HG03045 (cell line): ENCODE measurements around the gene DYNLT4.
"Not testable (repeated sequence)": the region's sequence is repeated elsewhere in the genome, so short reads cannot be mapped to it uniquely, and the experiment has no call there.

Source experiments
- ATAC-seq: cut with Tn5 transposase; IDR thresholded peaks from one replicate; pipeline ENCODE4 v1.9.1; 2021; ENCODE audit warnings: mild to moderate bottlenecking, moderate library complexity; ENCODE audit not compliant: unreplicated experiment

The DYNLT4 gene

GRCh38 chr1:44828841-44829440 is 21.8 kb upstream of the DYNLT4 start:
- ATAC-seq = no peak

- no peak for ATAC-seq
Measured at GRCh38 chr1:44828003-44828651, 21.0 kb upstream of the DYNLT4 start.

DNA sequence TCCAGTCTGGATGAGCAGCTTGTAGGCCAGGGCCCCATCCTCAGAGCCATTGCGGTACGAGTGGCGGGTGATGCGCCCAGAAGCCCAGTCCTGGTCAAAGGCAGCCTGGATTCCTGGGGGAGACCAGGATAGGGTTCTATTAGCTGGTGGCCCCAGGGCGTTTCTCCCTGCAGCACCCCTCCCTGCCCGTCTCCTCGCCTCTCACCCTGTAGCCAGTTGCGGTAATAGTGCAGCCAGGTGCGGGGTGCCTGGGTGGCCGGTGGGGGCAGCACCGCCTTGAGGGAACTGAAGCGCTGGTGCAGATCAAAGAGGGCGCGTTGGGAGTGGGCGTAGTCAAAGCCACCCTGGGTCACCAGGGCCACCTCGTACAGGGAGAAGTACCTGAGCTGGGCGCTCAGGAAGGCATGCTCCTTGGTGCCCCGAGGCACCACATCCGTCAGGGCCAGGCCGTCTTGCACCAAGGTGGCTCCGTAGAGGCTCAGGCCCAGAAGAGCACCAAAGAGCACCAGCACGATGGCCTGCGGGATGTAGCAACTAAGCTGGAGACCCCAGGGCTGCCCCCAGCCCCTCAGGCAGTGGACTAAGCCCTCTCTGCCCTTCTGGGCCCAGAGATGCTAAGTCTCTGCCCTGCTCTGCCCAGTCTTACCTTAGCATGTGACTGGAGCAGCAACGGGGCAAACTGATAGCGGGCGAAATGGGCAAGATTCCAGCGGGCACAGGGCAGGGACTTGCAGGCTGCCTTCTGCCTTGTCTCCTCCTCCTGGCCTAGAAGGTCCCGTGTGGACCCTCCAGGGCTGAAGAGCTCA is 20.2 kb upstream of the DYNLT4 start:
- ATAC-seq = no peak

GRCh38 chr1:44826375-44827196 is 19.4 kb upstream of the DYNLT4 start:
- no peak for ATAC-seq

DNA sequence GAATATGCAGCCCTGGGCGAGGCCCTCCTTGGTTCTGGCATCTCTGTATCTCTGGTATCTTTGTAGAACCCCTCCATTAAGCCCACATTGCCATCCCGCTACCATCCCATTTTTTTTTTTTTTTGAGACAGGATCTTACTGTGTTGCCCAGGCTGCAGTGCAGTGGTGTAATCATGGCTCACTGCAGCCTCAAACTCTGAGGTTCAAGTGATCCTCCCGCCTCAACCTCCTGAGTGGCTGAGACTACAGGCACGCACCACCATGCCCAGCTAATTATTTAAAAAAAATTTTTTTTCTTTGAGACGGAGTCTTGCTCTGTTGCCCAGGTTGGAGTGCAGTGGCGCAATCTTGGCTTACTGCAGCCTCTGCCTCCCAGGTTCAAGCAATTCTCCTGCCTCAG is 17.2 kb upstream of the DYNLT4 start:
- not testable (repeated sequence) for ATAC-seq

DNA sequence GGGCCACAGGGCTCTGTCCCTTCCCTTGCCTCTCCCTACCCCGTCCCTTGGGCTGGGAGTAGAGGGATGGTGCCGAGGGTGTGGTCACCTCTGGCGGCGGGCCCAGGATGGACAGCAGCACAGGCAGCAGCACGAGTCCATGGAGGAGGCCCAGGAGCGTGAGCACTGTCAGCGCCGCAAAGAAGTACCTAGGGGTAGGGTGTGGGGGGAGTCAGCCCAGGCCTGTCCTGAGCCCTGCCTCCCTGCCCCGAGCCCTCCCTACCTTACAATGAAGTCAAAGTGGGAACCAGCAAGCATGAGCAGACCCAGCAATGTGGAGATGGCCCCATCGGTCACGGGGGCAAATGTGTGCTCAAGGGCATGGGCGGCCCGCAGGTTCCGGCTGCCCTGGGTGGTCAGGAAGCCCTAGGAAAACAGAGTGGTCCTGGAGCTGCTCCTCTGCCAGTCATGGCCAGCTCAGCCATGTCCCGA is 15.9 kb upstream of the DYNLT4 start:
- ATAC-seq = no peak

GRCh38 chr1:44822131-44822701 is 15.1 kb upstream of the DYNLT4 start:
- ATAC-seq = no peak

DNA sequence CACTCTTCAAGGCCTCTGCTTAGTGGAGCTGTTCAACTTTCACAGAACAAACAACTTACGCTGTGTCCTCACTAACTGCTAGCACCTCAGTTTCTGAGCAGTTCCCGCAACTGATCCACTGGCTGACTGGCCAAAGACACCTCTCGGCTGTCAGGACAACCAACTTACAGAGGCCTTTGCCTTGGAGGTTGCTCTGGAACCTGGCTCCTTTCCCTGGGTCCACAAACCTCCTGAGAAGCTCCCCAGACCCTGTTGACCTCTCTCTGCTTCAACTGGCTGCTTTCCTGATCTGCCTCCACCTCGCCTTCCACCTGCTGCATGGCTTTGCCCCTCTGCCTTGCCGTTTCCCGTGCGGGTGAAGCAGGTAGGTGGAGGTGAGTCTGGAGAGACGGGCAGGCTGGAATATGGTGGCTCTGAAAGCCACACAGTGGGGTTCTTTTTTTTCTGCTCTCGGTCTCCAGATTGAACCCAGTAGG is 14.1 kb upstream of the DYNLT4 start:
- no peak for ATAC-seq

DNA sequence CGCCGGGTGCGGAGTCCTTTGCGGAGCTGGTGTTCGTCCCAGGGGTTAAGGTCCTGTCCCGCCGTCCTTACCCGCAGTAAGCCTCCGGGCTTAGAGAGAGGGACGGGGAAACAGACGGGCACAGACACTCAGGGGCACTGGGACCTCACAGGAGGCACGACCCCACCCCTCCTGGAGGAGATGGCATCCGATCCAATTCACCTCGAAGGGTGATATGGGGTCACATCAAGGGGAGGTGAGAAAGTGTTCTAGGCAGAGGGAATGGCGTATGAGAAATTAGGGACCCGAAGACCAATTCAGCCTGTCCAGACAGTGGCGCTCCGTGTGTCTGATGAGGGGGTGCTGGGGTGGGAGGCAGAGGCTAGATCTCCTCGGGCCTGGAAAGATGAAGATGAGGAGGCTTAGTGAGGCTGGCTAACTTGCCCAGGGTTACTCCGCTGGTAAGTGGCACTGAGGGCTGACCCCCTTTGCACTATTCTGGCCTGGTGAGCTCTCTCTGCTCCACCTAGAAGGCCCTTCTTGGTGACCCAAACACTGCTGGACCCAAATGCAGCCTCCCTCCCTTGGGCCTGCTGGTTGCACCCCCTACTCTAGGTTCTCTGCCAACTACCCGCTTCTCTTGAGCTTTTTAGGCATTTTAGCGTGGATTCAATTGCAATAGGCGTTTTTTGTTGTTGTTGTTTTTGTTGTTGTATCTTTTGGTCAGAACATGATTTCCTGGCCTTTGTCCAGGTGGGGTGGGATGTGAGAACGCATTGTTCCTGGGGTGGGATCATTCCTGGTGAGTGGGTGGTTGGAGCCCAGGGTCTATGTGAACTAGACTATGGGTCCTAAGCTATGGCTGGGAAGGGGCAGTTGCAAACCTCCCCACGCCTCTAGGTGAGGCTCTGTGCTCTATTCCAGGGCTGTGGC is 13.4 kb upstream of the DYNLT4 start:
- no peak for ATAC-seq

GRCh38 chr1:44819608-44820327 is 12.6 kb upstream of the DYNLT4 start:
- ATAC-seq = peak; percentile 76

DNA sequence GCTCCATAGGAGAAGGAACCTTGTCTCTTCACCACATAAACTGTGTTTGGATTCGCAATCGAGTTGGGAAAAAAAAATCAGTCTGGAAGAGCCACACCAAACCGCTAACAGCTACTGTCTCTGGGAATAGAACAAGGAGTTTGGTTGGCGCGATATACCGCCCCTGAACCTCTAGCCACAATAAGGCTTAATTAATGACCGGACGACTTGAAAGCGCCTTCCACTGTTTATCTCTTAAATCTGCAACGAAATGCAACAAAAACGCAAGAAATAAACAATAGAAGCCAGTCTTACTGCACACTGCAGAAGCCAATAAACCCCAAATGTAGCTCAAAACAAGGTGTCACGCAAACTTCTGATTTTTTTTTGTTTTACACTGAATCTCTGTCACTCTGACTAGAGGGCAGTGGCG is 12.1 kb upstream of the DYNLT4 start:
- no peak for ATAC-seq

GRCh38 chr1:44817771-44818495 is 10.8 kb upstream of the DYNLT4 start:
- ATAC-seq = no peak

- no peak for ATAC-seq
Measured at GRCh38 chr1:44817307-44817706, 10.2 kb upstream of the DYNLT4 start.

- not testable (repeated sequence) for ATAC-seq
Measured at GRCh38 chr1:44815926-44816325, 8.8 kb upstream of the DYNLT4 start.

DNA sequence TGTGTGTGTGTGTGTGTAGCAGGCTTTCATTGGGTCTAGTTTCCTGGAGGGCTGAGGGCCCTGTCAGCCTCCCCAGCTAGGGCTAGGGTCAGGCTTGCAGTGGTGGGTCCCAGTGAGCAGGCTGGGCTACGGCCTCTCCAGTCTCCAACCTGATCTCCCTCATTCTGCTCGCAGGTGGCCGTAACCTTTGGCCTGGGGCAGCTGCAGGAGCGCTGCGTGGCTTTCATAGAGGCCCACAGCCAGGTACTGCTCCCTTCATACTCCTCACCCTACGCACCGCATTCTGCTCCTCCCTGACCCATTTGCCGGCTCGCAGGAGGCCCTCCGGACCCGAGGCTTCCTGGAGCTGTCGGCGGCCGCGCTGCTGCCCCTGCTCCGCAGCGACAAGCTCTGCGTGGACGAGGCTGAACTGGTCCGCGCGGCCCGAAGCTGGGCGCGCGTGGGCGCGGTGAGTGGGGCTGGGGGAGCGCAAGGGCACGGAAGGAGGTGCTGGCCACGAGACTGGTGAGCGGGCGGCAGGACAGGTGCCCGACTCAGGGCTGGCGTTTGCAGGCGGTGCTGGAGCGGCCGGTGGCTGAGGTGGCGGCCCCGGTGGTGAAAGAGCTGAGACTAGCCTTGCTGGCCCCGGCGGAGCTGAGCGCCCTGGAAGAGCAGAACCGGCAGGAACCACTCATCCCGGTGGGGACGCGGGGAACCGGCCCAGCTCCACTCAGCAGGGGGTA is 5.8 kb upstream of the DYNLT4 start:
- no peak for ATAC-seq

GRCh38 chr1:44811234-44811633 is 4.1 kb upstream of the DYNLT4 start:
- no peak for ATAC-seq

DNA sequence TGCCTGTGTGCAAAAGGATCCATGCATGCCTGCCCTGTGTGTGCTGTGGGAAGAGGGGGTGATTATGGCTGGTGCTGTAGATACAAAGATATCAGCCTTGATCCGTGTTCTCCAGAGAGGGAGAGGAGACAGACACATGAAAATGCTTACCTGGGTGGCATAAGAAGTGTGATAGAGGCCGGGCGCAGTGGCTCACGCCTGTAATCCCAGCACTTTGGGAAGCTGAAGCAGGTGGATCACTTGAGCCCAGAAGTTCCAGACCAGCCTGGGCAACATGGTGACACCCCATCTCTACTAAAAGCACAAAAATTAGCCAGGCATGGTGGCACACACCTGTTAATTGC is 3.6 kb upstream of the DYNLT4 start:
- not testable (repeated sequence) for ATAC-seq
